Effector memory CD4-positive, alpha-beta T cell (primary cell): ENCODE results near the gene JPH3.

Source experiments
- DNase-seq, 3 donors: peaks; one replicate each; pipeline ENCODE4 v3.0.0-alpha.2; 2020
- H3K27ac ChIP-seq: 2 replicates; pipeline ENCODE4 v1.7.0; 2013; ENCODE audit warnings: mild to moderate bottlenecking, low read length, moderate library complexity; ENCODE audit not compliant: insufficient read depth, poor library complexity, severe bottlenecking
- H3K27me3 ChIP-seq: replicated peaks from 2 replicates; pipeline ENCODE4 v1.7.0; 2013; ENCODE audit warnings: mild to moderate bottlenecking, low read length; ENCODE audit not compliant: insufficient read depth, control insufficient read depth, poor library complexity, severe bottlenecking
- H3K36me3 ChIP-seq: 2 replicates; pipeline ENCODE4 v1.7.0; 2013; ENCODE audit warnings: mild to moderate bottlenecking, low read length, moderate library complexity; ENCODE audit not compliant: control insufficient read depth, insufficient read depth
- H3K4me1 ChIP-seq: 2 replicates; pipeline ENCODE4 v1.7.0; 2013; ENCODE audit warnings: low read length, mild to moderate bottlenecking; ENCODE audit not compliant: control insufficient read depth, insufficient read depth, poor library complexity, severe bottlenecking
- H3K4me3 ChIP-seq: 2 replicates; pipeline ENCODE4 v1.7.0; 2013; ENCODE audit warnings: low read length, low read depth, mild to moderate bottlenecking; ENCODE audit not compliant: insufficient read depth, poor library complexity, severe bottlenecking
- H3K9me3 ChIP-seq: 2 replicates; pipeline ENCODE4 v1.7.0; 2013; ENCODE audit warnings: mild to moderate bottlenecking, low read length, moderate library complexity; ENCODE audit not compliant: control insufficient read depth

Gene JPH3

GRCh38 chr16:87697792-87698191 is 95.5 kb downstream of the JPH3 start:
- Histone ChIP-seq H3K4me3 (no peak overlapping the region), H3K9me3 (no peaks in the 10 kb centered on the region), H3K4me1 (peaks cover 25% of the 10 kb centered on the region), H3K36me3 (no peaks in the 10 kb centered on the region), H3K27me3 (no peaks in the 10 kb centered on the region), H3K27ac (no peak overlapping the region)
- no peak for DNase-seq

GRCh38 chr16:87698241-87698640 is 95.9 kb downstream of the JPH3 start:
- no peaks in the 10 kb centered on the region for H3K36me3 ChIP-seq
- peaks cover 30% of the 10 kb centered on the region for H3K4me1 ChIP-seq
- no peak for DNase-seq
- no peak overlapping the region for H3K4me3 ChIP-seq
- H3K27me3 ChIP-seq, result no peaks in the 10 kb centered on the region
- no peak overlapping the region for H3K27ac ChIP-seq
- H3K9me3 ChIP-seq, result no peaks in the 10 kb centered on the region

GRCh38 chr16:87698676-87699199 is 96.4 kb downstream of the JPH3 start:
- H3K4me1 ChIP-seq, result peaks cover 35% of the 10 kb centered on the region
- no peaks in the 10 kb centered on the region for H3K27me3 ChIP-seq
- H3K27ac ChIP-seq, result no peak overlapping the region
- no peak for DNase-seq
- H3K4me3 ChIP-seq, result no peak overlapping the region
- no peaks in the 10 kb centered on the region for H3K36me3 ChIP-seq
- no peaks in the 10 kb centered on the region for H3K9me3 ChIP-seq

- Histone ChIP-seq H3K27me3 (no peaks in the 10 kb centered on the region), H3K27ac (peak overlapping the region; percentile 25), H3K36me3 (peaks cover 6% of the 10 kb centered on the region), H3K4me3 (no peak overlapping the region), H3K9me3 (no peaks in the 10 kb centered on the region), H3K4me1 (peaks cover 37% of the 10 kb centered on the region)
- no peak for DNase-seq
Observed at GRCh38 chr16:87700406-87701077, 98.2 kb downstream of the JPH3 start.

GRCh38 chr16:87701078-87701460 is 98.8 kb downstream of the JPH3 start:
- Histone ChIP-seq H3K36me3 (peaks cover 6% of the 10 kb centered on the region), H3K27me3 (no peaks in the 10 kb centered on the region), H3K27ac (peak overlapping the region; percentile 25), H3K9me3 (no peaks in the 10 kb centered on the region), H3K4me3 (no peak overlapping the region), H3K4me1 (peaks cover 37% of the 10 kb centered on the region)
- DNase-seq, result no peak

- peak overlapping the region; percentile 4 for H3K27ac ChIP-seq
Observed at GRCh38 chr16:87701505-87701921, 99.2 kb downstream of the JPH3 start.

GRCh38 chr16:87702325-87702811 is 100.1 kb downstream of the JPH3 start:
- Histone ChIP-seq H3K9me3 (no peaks in the 10 kb centered on the region), H3K36me3 (peaks cover 16% of the 10 kb centered on the region), H3K27me3 (no peaks in the 10 kb centered on the region), H3K4me3 (no peak overlapping the region), H3K27ac (peak overlapping the region; percentile 4), H3K4me1 (peaks cover 37% of the 10 kb centered on the region)
- no peak for DNase-seq

More at GRCh38 chr16:87701505-87701921, 99.2 kb downstream of the JPH3 start:
- Histone ChIP-seq H3K27me3 (no peaks in the 10 kb centered on the region), H3K4me1 (peaks cover 37% of the 10 kb centered on the region), H3K9me3 (no peaks in the 10 kb centered on the region), H3K36me3 (peaks cover 8% of the 10 kb centered on the region), H3K4me3 (no peak overlapping the region)
- no peak for DNase-seq

- Histone ChIP-seq H3K27ac (peak overlapping the region; percentile 4), H3K27me3 (no peaks in the 10 kb centered on the region), H3K4me1 (peaks cover 37% of the 10 kb centered on the region), H3K36me3 (peaks cover 23% of the 10 kb centered on the region), H3K4me3 (no peak overlapping the region), H3K9me3 (no peaks in the 10 kb centered on the region)
- no peak for DNase-seq
Observed at GRCh38 chr16:87703071-87703470, 100.8 kb downstream of the JPH3 start.

GRCh38 chr16:87703835-87704375 is 101.6 kb downstream of the JPH3 start:
- H3K4me1 ChIP-seq, result peaks cover 33% of the 10 kb centered on the region
- DNase-seq, result no peak
- no peak overlapping the region for H3K27ac ChIP-seq
- no peaks in the 10 kb centered on the region for H3K27me3 ChIP-seq
- H3K36me3 ChIP-seq, result peaks cover 31% of the 10 kb centered on the region
- H3K4me3 ChIP-seq, result no peak overlapping the region
- no peaks in the 10 kb centered on the region for H3K9me3 ChIP-seq

GRCh38 chr16:87704754-87705353 is 102.5 kb downstream of the JPH3 start:
- Histone ChIP-seq H3K27ac (no peak overlapping the region), H3K36me3 (peaks cover 40% of the 10 kb centered on the region), H3K9me3 (no peaks in the 10 kb centered on the region), H3K4me3 (no peak overlapping the region), H3K4me1 (peaks cover 32% of the 10 kb centered on the region), H3K27me3 (no peaks in the 10 kb centered on the region)
- no peak for DNase-seq
